C4-2B (cell line): Measurements from ENCODE around the gene CD44.

Experiments used
- H3K27ac ChIP-seq: fragments of 450-650 bp; 2 replicates; pipeline ENCODE4 v1.5.1; 2017
- ZFX ChIP-seq: fragments of 450-650 bp; IDR thresholded peaks from 2 replicates; pipeline ENCODE4 v1.6.1; 2017
- TF ChIP-seq, protein P1 (sequence below): fragments of 450-650 bp; conservative IDR thresholded peaks from 2 replicates; pipeline ENCODE4 v1.5.1; 2017; ENCODE audit warnings: mild to moderate bottlenecking

The CD44 gene

GRCh38 chr11:35271031-35271430 lies 132.1 kb downstream of the CD44 start:
- H3K27ac ChIP-seq: no peak overlapping the region
- TF ChIP-seq, protein P1, sequence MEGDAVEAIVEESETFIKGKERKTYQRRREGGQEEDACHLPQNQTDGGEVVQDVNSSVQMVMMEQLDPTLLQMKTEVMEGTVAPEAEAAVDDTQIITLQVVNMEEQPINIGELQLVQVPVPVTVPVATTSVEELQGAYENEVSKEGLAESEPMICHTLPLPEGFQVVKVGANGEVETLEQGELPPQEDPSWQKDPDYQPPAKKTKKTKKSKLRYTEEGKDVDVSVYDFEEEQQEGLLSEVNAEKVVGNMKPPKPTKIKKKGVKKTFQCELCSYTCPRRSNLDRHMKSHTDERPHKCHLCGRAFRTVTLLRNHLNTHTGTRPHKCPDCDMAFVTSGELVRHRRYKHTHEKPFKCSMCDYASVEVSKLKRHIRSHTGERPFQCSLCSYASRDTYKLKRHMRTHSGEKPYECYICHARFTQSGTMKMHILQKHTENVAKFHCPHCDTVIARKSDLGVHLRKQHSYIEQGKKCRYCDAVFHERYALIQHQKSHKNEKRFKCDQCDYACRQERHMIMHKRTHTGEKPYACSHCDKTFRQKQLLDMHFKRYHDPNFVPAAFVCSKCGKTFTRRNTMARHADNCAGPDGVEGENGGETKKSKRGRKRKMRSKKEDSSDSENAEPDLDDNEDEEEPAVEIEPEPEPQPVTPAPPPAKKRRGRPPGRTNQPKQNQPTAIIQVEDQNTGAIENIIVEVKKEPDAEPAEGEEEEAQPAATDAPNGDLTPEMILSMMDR: no peak
- no peak for TF ChIP-seq ZFX

GRCh38 chr11:35272391-35272902 lies 133.5 kb downstream of the CD44 start:
- H3K27ac ChIP-seq: no peak overlapping the region
- no peak for TF ChIP-seq ZFX
- TF ChIP-seq, protein P1: no peak

DNA sequence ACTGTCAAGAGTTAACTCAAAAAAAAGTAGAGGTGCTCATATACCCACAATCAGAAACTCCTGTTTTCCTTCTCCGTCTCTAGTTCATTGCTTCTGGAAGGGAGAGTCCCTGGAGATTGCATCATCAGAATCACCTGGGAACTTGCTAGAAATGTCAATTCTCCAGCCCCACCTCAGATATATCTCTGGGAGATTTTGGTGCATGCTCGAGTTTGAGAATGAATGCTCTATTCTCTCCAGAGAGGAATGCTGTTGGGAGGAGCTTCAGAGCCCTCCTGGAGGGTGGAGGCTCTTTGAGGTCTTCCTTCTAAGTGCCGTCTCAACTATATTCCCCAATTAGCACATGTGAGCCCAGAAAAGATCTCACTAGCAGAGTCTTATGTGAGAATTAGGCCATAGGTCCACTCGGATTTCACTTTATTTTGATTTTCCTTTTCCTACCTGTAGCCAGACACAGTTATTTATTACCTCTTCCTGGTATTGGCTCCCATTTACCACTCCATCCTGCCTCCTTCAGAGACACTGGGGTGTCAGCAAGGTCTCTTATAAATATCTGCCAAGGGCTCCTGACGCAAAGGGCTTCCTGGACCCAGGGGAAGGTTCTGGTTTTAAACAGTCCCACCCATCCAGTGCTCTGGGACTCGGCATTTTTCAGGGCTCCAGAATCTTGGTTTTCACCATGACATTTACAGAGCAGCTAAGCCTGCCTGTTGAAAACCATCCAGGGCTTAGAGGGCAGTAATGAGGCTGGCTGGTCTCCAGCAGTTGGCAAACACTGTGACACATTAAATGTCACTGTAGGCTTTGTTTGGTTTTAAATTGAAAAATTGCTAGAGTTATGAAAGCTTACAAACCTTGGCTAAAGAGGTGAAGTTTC lies 136.2 kb downstream of the CD44 start:
- no peak for TF ChIP-seq ZFX
- TF ChIP-seq, protein P1: peak; percentile 34
- peak overlapping the region; percentile 40; the same call in 1 of the 2 replicates for H3K27ac ChIP-seq

- peak overlapping the region; percentile 40; the same call in 1 of the 2 replicates for H3K27ac ChIP-seq
- no peak for TF ChIP-seq ZFX
- TF ChIP-seq, protein P1: peak; percentile 13; the same call in 1 of the 2 replicates
Observed at GRCh38 chr11:35275786-35276170, 136.8 kb downstream of the CD44 start.

GRCh38 chr11:35276396-35277145 lies 137.6 kb downstream of the CD44 start:
- TF ChIP-seq, protein P1: no peak
- no peak for TF ChIP-seq ZFX
- no peak overlapping the region; the same call in 1 of the 2 replicates for H3K27ac ChIP-seq

DNA sequence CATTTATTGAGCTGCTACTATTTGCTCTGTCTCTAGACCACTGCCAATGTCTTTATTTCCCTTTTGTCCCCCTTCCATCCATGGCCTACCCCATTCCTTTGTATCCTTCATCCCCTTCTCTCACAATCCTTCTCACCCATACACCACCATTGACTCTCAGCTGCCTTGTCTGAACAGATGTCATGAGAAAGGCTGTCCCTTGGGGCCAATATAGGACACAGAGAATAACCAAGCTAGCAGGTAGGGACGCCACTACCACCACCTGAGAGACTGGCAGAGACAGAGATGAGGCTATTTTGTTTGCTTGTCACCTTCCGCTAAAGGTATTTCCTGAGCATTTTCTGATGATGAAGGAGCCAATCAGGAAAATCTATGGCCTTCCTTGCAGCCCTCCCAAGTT lies 138.9 kb downstream of the CD44 start:
- H3K27ac ChIP-seq: no peak overlapping the region
- no peak for TF ChIP-seq ZFX
- TF ChIP-seq, protein P1: no peak

- H3K27ac ChIP-seq: no peak overlapping the region
- TF ChIP-seq ZFX: no peak
- TF ChIP-seq, protein P1: no peak
Observed at GRCh38 chr11:35280727-35281126, 141.8 kb downstream of the CD44 start.
